ENCODE results near the gene KDM5D. TPM values are rescaled to one million over a fixed set of nuclear protein-coding genes. Genes with fewer than 3 reads are reported as not detected.

The KDM5D gene
- 1.4 and 3.2 TPM in 2 replicates for total RNA-seq (2014; rRNA removed; shearing (Covaris generic))

DNA sequence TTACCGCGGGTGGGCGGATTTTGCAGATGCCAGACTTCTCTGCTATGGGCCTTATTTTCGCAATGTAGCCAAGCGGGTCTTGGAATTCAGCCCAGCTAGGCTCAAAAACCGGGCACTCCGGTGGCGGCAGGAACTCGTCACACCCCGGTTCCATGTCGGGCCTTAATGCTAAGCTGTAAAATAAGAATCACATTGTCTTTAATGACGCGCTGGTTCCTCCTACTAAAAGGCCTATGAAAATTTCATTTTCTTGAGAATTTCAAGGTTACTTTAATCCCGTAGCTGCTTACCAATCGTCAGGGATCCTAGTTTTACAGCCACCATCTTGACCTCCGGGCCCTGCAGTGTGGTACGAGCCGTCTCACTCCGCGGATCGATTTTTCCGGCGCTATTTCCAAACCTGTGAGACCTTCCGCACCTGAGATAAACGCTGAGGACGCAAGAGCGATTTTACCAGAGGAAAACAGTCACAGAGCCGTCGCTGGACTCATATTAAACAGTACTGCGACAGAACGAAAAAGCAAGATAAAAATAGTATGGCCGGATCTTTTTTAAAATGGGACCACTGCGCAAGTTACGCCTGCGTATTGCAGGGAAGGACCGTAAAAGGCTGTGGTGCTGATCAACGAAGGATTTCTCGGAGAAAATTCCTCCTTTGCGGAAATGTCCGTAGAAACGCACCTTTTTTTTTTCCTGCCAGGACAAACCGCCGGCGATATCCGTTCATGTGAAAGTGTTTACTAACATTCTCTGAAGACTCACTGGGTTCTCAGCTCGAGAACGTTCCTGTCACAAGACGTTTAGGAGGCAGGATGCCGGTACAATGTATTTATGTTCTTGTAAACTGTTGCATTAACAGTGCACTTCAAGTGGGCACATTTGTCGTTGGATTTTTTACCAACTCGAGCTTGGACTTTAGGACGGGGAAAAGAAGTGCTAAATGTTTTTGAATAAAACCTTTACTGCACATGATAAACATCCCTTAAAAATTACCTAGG, at the start of gene KDM5D:
Gene KDM5D (minus strand): TSS at position 346 of the 998 bp plus-strand sequence. CDS start 192 bp downstream, at position 154.
- DNase-seq (ENCODE audit: low read depth) = peak; percentile 15

DNA sequence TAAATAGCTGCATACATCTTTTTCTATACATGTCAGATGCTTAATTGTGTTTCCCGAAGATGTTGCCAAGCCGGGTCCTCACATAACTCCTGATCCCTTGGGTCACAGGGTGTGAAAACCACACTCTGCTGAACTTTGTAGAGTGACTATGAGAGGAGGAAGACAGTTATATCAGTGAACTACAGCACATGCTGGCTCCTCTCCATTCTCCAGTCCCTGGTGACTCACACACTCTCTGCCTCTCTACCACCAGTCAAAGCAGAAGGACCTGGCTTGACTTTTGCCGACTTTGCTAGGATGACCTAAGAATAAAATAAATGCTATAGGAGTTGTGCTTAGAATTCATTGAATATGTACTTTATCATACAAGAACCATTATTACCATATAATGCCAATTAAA, 23.8 kb upstream of the KDM5D start:
- DNase-seq (ENCODE audit: low read depth) = no peak

DNA sequence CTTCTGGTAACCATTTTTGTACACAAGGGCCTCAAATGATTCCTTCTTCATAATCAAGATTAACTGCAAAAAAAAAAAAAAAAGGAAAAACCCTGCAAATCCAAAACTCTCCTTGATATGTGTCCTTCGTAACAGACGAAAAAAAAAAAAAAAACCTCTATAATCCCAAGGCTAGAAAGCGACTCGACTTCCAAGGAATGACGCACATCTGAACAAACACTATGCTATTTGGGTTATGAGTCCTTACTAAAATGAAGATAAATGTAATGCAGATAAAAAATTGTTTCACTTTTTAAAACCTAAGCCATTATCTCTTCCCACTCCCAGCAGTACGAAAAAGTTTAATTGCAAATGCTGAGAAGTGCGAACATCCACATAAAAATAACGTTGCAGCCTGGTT, 1.2 kb downstream of the KDM5D start:
- no peak for DNase-seq (ENCODE audit: low read depth)

DNA sequence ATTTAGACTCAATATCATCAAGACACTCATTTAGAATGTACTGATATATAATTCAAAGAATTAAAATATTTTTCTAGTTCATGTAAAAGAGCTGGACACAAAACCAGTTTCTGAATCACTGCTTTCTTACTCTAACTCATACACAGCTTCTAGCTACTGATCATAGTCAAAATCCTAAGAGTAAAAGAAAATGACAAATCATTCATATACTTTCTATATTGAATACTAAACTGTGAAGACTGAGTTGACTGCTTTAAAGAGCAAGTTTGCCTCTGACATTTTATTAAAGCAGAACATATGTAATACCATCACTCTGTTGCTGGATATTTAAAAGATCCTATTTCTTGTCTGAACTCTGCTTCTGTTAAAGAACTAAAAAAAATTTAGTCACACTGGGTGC, 2.4 kb downstream of the KDM5D start:
- no peak for DNase-seq (ENCODE audit: low read depth)

DNA sequence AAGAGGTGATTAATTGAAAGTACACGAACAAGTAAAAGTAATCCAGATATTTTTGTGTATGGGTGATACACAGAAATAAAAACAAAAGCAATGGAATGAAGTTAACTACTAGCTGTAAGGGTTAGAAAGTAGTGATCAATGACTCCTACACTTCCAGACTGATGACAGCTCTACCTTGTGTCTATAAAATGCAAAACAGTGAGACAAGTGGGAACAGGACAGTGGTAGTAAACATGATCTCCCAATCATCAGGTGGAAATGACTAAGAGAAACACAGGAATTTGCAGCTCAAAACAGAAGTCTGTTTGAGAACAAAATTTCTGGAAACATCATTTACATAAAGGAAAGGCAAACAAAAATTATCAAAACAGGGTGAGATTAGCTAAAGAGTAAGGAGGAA, 10.1 kb downstream of the KDM5D start:
- no peak for DNase-seq (ENCODE audit: low read depth)

DNA sequence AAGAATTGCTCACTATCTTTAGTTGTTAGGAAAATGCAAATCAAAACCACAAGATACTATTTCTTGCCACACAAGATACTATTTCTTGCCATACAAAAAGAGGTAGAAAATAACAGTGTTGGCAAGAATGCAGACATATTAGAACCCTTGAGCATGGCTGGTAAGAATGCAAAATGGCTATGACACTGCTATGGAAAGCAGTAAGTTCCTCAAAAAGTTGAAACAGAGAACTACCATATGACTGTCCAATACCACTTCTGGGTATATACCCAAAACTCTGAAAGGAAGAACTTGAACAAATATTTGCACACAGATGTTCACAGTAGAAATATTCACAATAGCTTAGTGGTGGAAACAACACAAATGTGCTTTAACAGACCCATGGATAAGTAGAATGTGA, 26.6 kb downstream of the KDM5D start:
- DNase-seq (ENCODE audit: low read depth) = peak; percentile 0

DNA sequence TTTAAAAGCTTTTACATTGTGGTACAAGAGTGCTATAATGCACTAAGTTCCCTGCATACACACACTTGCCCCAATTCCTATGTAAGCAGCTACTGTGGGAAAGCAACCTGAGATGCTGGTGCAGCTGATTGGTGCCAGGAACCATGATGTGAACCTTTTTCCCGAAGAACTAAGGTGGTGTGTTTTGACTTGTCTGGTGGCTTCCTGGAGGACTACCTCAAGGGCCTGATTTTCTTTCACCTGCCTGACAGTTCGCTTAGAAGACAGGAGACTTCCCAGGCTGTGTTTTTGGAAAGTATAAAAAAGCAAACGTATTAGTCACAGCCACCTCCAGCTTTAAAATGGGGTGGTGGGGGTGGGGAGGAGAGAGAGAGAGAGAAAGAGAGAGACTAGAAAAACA, 27.4 kb downstream of the KDM5D start:
- DNase-seq (ENCODE audit: low read depth) = no peak

DNA sequence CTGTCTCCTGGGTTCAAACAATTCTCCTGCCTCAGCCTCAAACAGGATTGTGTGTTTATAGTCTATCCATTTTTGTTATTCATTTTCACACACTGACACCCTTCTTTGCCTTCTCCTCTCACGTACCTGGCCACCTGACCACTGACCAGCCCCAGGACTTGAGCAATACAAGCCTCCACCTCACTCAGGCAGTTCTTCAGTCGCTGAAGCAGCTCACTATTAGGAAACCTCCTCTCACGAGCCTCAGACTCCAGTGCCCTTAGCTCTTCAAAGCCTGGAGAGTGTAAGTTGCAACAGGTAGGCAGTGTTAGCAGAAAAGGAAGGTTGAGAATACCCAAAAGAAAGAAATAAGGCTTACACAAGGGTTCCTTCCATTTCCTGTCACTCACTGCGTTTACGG, 29.3 kb downstream of the KDM5D start:
- DNase-seq (ENCODE audit: low read depth) = no peak

DNA sequence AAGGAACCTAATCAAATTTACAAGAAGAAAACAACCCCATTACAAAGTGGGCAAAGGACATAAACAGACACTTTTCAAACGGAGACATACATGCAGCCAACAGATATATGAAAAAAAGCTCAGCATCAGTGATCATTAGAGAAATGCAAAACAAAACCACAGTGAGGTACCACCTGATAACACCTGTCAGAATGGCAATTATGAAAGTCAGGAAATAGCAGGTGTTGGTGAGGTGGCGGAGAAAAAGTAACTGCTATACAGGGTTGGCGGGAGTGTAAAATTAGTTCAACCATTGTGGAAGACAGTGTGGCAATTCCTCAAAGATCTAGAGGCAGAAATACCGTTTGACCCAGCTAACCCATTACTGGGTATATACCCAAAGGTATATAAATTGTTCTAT, 31.1 kb downstream of the KDM5D start:
- no peak for DNase-seq (ENCODE audit: low read depth)

DNA sequence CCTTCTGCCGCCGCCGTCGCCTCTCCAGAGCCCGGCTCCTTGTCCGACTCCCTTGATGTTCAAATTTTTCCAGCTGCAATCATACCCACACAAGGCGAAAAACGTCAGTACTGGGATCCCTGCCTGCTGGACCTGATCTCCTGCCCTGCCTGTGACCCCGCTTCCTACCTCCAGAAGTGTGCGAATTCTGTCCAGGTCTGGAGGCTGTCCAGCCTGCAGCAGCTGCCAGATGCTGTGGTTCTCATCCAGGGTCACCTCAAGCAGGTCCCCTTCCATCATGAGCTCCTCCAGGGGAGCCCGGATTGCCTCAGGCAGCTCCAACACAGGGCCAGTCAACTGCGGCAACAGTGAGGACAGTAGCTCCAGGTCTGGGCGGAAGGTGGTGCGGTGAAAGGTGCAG, 38.3 kb downstream of the KDM5D start:
- DNase-seq (ENCODE audit: low read depth) = no peak

DNA sequence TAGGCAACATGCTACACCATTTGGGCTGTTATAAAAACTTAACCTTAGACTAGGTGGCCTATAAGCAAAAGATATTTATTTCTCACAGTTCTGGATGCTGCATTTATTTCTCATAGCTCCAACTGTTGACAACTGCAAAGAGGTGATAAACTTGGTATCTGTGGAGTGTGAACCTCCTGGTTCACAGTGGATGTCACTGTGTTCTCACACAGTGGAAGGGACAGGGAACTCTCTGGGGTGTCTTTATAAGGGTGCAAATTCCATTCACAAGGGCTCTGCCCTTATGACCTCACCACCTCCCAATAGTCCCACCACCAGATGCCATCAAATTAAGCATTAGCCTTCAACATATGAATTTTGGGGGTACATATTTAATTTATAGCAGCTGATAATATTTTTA, 46.0 kb downstream of the KDM5D start:
- DNase-seq (ENCODE audit: low read depth) = no peak

DNA sequence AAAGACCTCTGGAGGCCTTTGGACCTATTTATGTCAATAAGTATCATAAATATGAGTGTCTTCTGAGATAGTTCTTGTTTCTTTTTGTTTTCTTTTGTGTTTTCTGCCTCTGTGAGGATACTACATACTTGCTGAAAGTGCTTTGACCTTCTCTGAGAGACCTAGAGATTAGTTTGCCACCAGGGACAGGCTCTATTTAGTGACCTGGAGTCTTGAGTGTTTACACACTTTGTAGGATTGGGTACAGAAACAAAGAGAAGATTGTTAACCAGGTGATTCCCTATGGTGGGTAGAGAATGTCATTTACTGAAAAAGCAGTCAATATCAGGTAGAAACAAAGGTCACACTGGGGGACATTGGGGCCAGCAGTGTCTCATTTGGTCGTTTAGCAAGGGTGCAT, 63.7 kb downstream of the KDM5D start:
- DNase-seq (ENCODE audit: low read depth) = no peak

Measured in M059J (cell line).